ENCODE results near the gene ARF1. TPM values are rescaled to one million over a fixed set of nuclear protein-coding genes. Genes with fewer than 3 reads are reported as not detected.

Gene ARF1
- total and polyA plus RNA-seq, 2 donors (not counting 1 experiment from before 2014, with no cell fraction given): 193 to 389 TPM

DNA sequence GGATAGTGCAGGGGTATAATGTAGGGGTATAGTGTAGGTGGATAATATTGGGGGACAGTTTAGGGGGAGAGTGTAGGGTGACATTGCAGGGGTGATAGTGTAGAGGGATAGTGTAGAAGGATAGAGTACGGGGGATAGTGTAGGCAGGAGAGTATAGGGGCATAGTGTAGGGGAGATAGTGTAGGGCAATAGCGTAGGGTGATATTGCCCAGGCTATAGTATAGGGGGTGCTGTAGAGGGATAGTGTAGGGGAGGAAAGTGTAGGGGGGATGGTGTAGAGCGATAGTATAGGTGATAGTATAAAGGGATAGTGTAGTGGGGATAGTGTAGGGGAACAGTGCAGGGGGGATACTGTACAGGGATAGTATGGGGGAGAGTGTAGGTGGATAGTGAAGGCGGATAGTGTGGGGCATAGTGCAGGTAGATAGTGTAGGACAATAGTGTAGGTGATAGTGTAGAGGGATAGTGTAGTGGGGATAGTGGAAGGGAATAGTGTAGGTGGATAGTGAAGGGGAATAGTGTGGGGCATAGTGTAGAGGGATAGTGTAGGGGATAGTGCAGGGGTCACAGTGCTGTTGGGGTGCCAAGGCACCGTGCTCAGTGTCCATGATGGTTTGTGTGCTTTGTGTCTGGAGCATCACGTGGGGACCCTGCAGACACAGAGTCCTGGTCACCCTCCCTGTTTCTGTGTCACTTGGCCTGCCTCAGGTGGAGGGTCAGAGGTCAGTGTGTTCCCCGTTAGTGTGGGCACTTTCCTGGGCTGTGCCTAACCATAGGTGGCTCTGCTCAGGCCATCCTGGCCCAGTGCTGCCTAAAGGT, 10.5 kb upstream of the ARF1 start:
- Histone ChIP-seq H3K79me2 (ENCODE audit: control insufficient read depth, insufficient read depth, low read length) (no peaks in the 10 kb centered on the region), H3K36me3 (replicated peaks in 1 of 2; ENCODE audit: control extremely low read depth in 1 of 2, control insufficient read depth in 1 of 2, extremely low read depth in 1 of 2, insufficient read depth in 2 of 2, low read length in 1 of 2) (no peaks in the 10 kb centered on the region), H3K4me3 (ENCODE audit: control extremely low read depth in 1 of 5, extremely low read depth in 1 of 5, insufficient read depth in 1 of 5, low read depth in 2 of 5, low read length in 4 of 5) (no peak overlapping the region), H3K9ac (ENCODE audit: low read length) (no peak overlapping the region), H3K4me2 (replicated peaks; ENCODE audit: low read depth, low read length, poor library complexity, severe bottlenecking) (no peak overlapping the region), H2AFZ (ENCODE audit: insufficient read depth, low read depth, low read length, poor library complexity, severe bottlenecking) (no peak overlapping the region), H3K27me3 (replicated peaks in 1 of 4; ENCODE audit: control extremely low read depth in 1 of 4, control insufficient read depth in 3 of 4, insufficient read depth in 4 of 4, low read length in 3 of 4) (peaks cover 0 to 25% (median 3%) of the 10 kb centered on the region in 4 experiments), H3K9me3 (ENCODE audit: control extremely low read depth in 1 of 3, control insufficient read depth in 2 of 3, insufficient read depth in 1 of 3, low read length in 2 of 3) (no peaks in the 10 kb centered on the region), H4K20me1 (ENCODE audit: control insufficient read depth, insufficient read depth, low read length, poor library complexity, severe bottlenecking) (peaks cover 12% of the 10 kb centered on the region), H3K4me1 (ENCODE audit: control insufficient read depth in 2 of 2, insufficient read depth in 2 of 2, low read length in 2 of 2) (no peaks in the 10 kb centered on the region), H3K27ac (ENCODE audit: low read length in 2 of 2) (no peak overlapping the region)
- ATAC-seq (ENCODE audit: low read depth) (no peak), DNase-seq (no peak)
- WGBS (ENCODE audit: insufficient coverage): 70% methylated on average over 7 of the region's 7 CpGs
- POLR2A ChIA-PET: no interaction called here
- H3K27ac Mint-ChIP-seq: no peak overlapping the region
- peaks cover 2% of the 10 kb centered on the region for H3K4me1 Mint-ChIP-seq
- intact Hi-C loops (cut with micrococcal nuclease): no loop called here
- H3K27me3 Mint-ChIP-seq: no peaks in the 10 kb centered on the region
- H3K4me3 Mint-ChIP-seq: no peak overlapping the region
- TF ChIP-seq, protein P1, sequence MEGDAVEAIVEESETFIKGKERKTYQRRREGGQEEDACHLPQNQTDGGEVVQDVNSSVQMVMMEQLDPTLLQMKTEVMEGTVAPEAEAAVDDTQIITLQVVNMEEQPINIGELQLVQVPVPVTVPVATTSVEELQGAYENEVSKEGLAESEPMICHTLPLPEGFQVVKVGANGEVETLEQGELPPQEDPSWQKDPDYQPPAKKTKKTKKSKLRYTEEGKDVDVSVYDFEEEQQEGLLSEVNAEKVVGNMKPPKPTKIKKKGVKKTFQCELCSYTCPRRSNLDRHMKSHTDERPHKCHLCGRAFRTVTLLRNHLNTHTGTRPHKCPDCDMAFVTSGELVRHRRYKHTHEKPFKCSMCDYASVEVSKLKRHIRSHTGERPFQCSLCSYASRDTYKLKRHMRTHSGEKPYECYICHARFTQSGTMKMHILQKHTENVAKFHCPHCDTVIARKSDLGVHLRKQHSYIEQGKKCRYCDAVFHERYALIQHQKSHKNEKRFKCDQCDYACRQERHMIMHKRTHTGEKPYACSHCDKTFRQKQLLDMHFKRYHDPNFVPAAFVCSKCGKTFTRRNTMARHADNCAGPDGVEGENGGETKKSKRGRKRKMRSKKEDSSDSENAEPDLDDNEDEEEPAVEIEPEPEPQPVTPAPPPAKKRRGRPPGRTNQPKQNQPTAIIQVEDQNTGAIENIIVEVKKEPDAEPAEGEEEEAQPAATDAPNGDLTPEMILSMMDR (IDR thresholded peaks at IDR 0.05): no peak
- no peak for TF ChIP-seq EZH2 (IDR thresholded peaks at IDR 0.05; ENCODE audit: borderline replicate concordance, insufficient read depth, low read depth, low read length, poor library complexity, severe bottlenecking)
- CTCF ChIA-PET: no interaction called here
- no peaks in the 10 kb centered on the region for H3K9me3 Mint-ChIP-seq (ENCODE audit: insufficient read depth)

DNA sequence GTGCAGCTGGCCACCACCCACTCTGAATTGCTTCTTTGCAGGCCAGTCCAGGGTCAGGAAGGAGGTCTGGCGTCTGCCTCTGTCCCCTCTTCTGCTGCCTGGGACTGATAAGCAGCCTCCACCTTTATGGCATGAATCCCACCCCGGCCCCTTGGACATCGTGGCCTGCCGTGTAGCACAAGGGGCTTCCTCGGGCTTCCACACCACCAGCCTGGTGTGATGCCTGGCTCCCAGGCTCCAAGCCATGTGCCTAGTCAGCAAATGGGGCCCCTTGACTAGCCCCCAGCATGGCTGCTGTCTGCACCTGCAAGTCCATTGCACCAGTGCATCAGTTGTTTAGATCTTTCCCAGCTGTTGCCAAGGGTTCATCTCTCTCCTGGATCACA, 9.9 kb upstream of the ARF1 start:
- intact Hi-C loops (cut with micrococcal nuclease): no loop called here
- Histone ChIP-seq H2AFZ (ENCODE audit: insufficient read depth, low read depth, low read length, poor library complexity, severe bottlenecking) (no peak overlapping the region), H3K79me2 (ENCODE audit: control insufficient read depth, insufficient read depth, low read length) (no peaks in the 10 kb centered on the region), H3K27me3 (replicated peaks in 1 of 4; ENCODE audit: control extremely low read depth in 1 of 4, control insufficient read depth in 3 of 4, insufficient read depth in 4 of 4, low read length in 3 of 4) (peaks cover 0 to 20% (median 3%) of the 10 kb centered on the region in 4 experiments), H3K9me3 (ENCODE audit: control extremely low read depth in 1 of 3, control insufficient read depth in 2 of 3, insufficient read depth in 1 of 3, low read length in 2 of 3) (no peaks in the 10 kb centered on the region), H3K9ac (ENCODE audit: low read length) (no peak overlapping the region), H3K36me3 (replicated peaks in 1 of 2; ENCODE audit: control extremely low read depth in 1 of 2, control insufficient read depth in 1 of 2, extremely low read depth in 1 of 2, insufficient read depth in 2 of 2, low read length in 1 of 2) (no peaks in the 10 kb centered on the region), H3K4me2 (replicated peaks; ENCODE audit: low read depth, low read length, poor library complexity, severe bottlenecking) (no peak overlapping the region), H3K4me1 (ENCODE audit: control insufficient read depth in 2 of 2, insufficient read depth in 2 of 2, low read length in 2 of 2) (no peaks in the 10 kb centered on the region), H3K27ac (ENCODE audit: low read length in 2 of 2) (no peak overlapping the region), H3K4me3 (ENCODE audit: control extremely low read depth in 1 of 5, extremely low read depth in 1 of 5, insufficient read depth in 1 of 5, low read depth in 2 of 5, low read length in 4 of 5) (no peak overlapping the region), H4K20me1 (ENCODE audit: control insufficient read depth, insufficient read depth, low read length, poor library complexity, severe bottlenecking) (peaks cover 12% of the 10 kb centered on the region)
- WGBS (ENCODE audit: insufficient coverage): 66% methylated on average over 5 of the region's 5 CpGs
- ChIA-PET CTCF (no interaction called here), POLR2A (no interaction called here)
- no peak overlapping the region for H3K27ac Mint-ChIP-seq
- H3K4me3 Mint-ChIP-seq: no peak overlapping the region
- H3K27me3 Mint-ChIP-seq: no peaks in the 10 kb centered on the region
- ATAC-seq (ENCODE audit: low read depth) (no peak), DNase-seq (no peak)
- no peak for TF ChIP-seq EZH2 (IDR thresholded peaks at IDR 0.05; ENCODE audit: borderline replicate concordance, insufficient read depth, low read depth, low read length, poor library complexity, severe bottlenecking)
- TF ChIP-seq, protein P1 (IDR thresholded peaks at IDR 0.05): no peak
- H3K9me3 Mint-ChIP-seq (ENCODE audit: insufficient read depth): no peaks in the 10 kb centered on the region
- H3K4me1 Mint-ChIP-seq: peaks cover 4% of the 10 kb centered on the region

Measured in B cell (primary cell).